Measurements from ENCODE around the gene HLA-DOA.

HLA-DOA gene

GRCh38 chr6:32995448-32995847 lies 13.9 kb downstream of the HLA-DOA start:
- no peak for TF ChIP-seq BACH2 (CRISPR knock-in tag; IDR thresholded peaks at IDR 0.05; ENCODE audit: borderline replicate concordance)
- no peak for TF ChIP-seq GLIS3 (CRISPR knock-in tag; IDR thresholded peaks at IDR 0.05)
- no peak for TF ChIP-seq CSDC2 (CRISPR knock-in tag; IDR thresholded peaks at IDR 0.05)
- no peak for TF ChIP-seq ZFP30 (CRISPR knock-in tag; IDR thresholded peaks at IDR 0.05)
- TF ChIP-seq ESRRG (CRISPR knock-in tag; IDR thresholded peaks at IDR 0.05): no peak
- TF ChIP-seq POU6F1 (CRISPR knock-in tag; IDR thresholded peaks at IDR 0.05; ENCODE audit: borderline replicate concordance, low read depth): no peak
- no peak for TF ChIP-seq TSHZ2 (CRISPR knock-in tag; IDR thresholded peaks at IDR 0.05)
- TF ChIP-seq RARB (CRISPR knock-in tag; IDR thresholded peaks at IDR 0.05): no peak
- no peak for TF ChIP-seq PPARA (CRISPR knock-in tag; IDR thresholded peaks at IDR 0.05; ENCODE audit: borderline replicate concordance)
- ATAC-seq: no peak

GRCh38 chr6:32993363-32993973 lies 15.9 kb downstream of the HLA-DOA start:
- ATAC-seq: no peak
- TF ChIP-seq ISL1 (CRISPR knock-in tag; IDR thresholded peaks at IDR 0.05) (no peak), ZFP3 (CRISPR knock-in tag; IDR thresholded peaks at IDR 0.05) (no peak), ZNF8 (CRISPR knock-in tag; IDR thresholded peaks at IDR 0.05) (no peak), TOX (CRISPR knock-in tag; IDR thresholded peaks at IDR 0.05; ENCODE audit: borderline replicate concordance) (no peak), OSR1 (CRISPR knock-in tag; IDR thresholded peaks at IDR 0.05) (no peak), GLIS3 (CRISPR knock-in tag; IDR thresholded peaks at IDR 0.05) (no peak), ZNF70 (CRISPR knock-in tag; IDR thresholded peaks at IDR 0.05) (no peak), RARB (CRISPR knock-in tag; IDR thresholded peaks at IDR 0.05) (no peak)

GRCh38 chr6:32991972-32992371 lies 17.4 kb downstream of the HLA-DOA start:
- no peak for TF ChIP-seq ESRRG (CRISPR knock-in tag; IDR thresholded peaks at IDR 0.05)
- no peak for TF ChIP-seq RARB (CRISPR knock-in tag; IDR thresholded peaks at IDR 0.05)
- no peak for TF ChIP-seq TOX (CRISPR knock-in tag; IDR thresholded peaks at IDR 0.05; ENCODE audit: borderline replicate concordance)
- ATAC-seq: no peak

- ATAC-seq: no peak
- TF ChIP-seq SNAI2 (CRISPR knock-in tag; IDR thresholded peaks at IDR 0.05): no peak
These were observed 20.0 kb downstream of the HLA-DOA start for GRCh38 chr6:32989368-32989767.

GRCh38 chr6:32984622-32985389 lies 24.6 kb downstream of the HLA-DOA start:
- TF ChIP-seq ESRRG (CRISPR knock-in tag; IDR thresholded peaks at IDR 0.05): no peak
- peak; percentile 83 for ATAC-seq

- TF ChIP-seq ZNF8 (CRISPR knock-in tag; IDR thresholded peaks at IDR 0.05): no peak
- TF ChIP-seq ESRRG (CRISPR knock-in tag; IDR thresholded peaks at IDR 0.05): no peak
- TF ChIP-seq PATZ1 (CRISPR knock-in tag; IDR thresholded peaks at IDR 0.05; ENCODE audit: borderline replicate concordance): no peak
- no peak for TF ChIP-seq ZC3H10 (CRISPR knock-in tag; IDR thresholded peaks at IDR 0.05)
- no peak for TF ChIP-seq OSR1 (CRISPR knock-in tag; IDR thresholded peaks at IDR 0.05)
- TF ChIP-seq CSDC2 (CRISPR knock-in tag; IDR thresholded peaks at IDR 0.05): no peak
- TF ChIP-seq CSRNP3 (CRISPR knock-in tag; IDR thresholded peaks at IDR 0.05): no peak
- TF ChIP-seq ARNTL (CRISPR knock-in tag; IDR thresholded peaks at IDR 0.05; ENCODE audit: borderline replicate concordance, low read depth): no peak
- no peak for TF ChIP-seq BACH2 (CRISPR knock-in tag; IDR thresholded peaks at IDR 0.05; ENCODE audit: borderline replicate concordance)
- TF ChIP-seq PPARA (CRISPR knock-in tag; IDR thresholded peaks at IDR 0.05; ENCODE audit: borderline replicate concordance): no peak
- TF ChIP-seq ZNF70 (CRISPR knock-in tag; IDR thresholded peaks at IDR 0.05): no peak
- no peak for TF ChIP-seq TOX (CRISPR knock-in tag; IDR thresholded peaks at IDR 0.05; ENCODE audit: borderline replicate concordance)
- TF ChIP-seq ZFP3 (CRISPR knock-in tag; IDR thresholded peaks at IDR 0.05): no peak
- TF ChIP-seq TCF4 (CRISPR knock-in tag; IDR thresholded peaks at IDR 0.05; ENCODE audit: borderline replicate concordance): no peak
- TF ChIP-seq ZFP30 (CRISPR knock-in tag; IDR thresholded peaks at IDR 0.05): no peak
- ATAC-seq: peak; percentile 35
These were observed 25.3 kb downstream of the HLA-DOA start for GRCh38 chr6:32983964-32984621.

Measured in SK-N-SH treated with all-trans-retinoic acid at 6 μM for 48 hours (cell line).